CD4-positive, alpha-beta T cell treated with Interleukin-6 at 100 ng/mL for 8 hours (primary cell): ENCODE results near the gene CYB561A3.

Experiments
- DNase-seq: peaks from one replicate; pipeline ENCODE4 v3.0.0-alpha.2; 2020; ENCODE audit warnings: mixed read lengths, low spot score

The CYB561A3 gene

DNA sequence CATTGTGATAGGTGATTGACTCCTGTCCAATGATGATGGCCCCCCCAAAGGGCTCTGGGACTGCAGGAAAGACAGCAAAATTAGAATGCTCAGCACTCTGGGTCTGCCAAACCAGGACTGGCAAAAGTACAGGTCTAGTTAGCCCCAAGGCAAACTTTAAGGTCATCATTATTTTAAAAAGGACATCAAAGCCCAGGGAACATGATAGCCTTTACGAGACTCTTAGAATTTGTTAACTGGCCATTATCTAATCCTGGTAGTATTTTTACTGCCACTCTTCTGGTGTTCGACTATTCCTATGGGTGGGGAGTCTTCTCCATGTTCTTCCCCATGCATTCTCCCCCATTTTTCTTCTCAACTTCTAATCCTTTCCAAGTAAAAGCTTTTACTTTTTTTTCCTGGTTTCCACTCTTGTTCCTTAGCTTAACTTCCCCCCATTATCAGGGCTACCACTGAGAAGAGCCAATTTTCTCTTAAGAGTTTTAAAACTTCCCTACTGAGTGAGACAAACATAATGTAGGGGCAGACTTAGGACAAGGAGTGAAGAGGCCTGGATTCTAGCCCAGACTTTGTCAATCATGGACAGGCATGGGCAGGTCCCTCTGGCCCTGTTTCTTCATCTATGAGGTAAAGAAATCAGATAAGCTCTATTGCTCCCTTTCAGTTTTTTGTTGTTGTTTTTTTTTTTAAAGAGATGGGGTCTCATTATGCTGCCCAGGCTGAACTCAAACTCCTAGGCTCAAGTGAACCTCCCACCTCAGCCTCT is 35.9 kb downstream of the CYB561A3 start:
- no peak for DNase-seq

DNA sequence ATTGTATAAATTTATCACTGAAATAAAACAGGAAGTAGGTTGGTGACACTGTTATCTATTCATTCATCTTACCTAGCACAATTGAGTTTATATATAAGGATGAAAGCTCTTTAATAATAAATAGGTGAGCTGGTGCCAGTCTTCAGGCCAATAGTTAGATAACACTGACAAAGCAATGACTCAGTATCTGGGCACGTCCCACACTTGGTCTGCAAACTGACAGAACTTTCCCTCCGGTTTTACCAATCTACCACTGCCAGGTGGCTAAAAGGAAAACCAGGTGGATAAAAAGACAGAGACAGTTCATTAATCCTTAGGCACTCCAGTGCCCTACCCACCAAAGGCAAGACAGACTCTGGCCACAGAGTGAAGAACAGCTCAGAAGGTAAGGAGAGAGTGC is 46.4 kb downstream of the CYB561A3 start:
- DNase-seq = no peak

DNA sequence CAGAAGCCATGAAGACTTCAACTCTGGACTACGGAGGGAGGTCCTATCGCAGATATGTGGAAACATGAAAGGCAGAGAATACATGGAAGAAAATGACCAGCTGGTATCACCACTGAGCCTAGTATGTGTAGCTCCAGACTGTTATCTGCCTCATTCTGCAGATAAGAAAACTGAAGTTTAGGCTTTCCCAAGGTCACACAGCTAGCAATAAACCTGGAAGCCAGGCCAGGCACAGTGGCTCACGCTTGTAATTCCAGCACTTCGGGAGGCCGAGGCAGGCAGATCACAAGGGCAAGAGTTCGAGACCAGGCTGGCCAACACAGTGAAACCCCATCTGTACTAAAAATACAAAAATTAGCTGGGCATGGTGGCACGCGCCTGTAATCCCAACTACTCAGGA is 50.9 kb downstream of the CYB561A3 start:
- no peak for DNase-seq

DNA sequence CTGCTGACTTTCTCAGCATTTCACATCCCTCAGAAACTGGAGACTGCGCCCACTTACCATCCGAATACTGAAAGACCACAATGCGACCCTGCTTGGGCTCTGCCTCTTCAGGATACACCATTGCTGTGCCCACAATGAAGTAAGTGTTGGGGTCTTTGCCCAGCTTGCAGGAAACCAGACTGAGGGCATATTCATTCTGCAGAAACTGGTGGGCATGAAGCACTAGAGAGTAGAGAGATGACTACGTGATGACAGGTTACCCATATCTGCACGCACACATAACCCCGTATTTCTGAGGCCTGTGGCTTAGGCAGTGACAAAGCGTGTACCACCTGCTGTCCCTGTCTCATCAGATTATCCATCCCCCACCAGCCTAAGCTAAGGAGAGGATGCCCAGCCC is 51.9 kb downstream of the CYB561A3 start:
- no peak for DNase-seq

DNA sequence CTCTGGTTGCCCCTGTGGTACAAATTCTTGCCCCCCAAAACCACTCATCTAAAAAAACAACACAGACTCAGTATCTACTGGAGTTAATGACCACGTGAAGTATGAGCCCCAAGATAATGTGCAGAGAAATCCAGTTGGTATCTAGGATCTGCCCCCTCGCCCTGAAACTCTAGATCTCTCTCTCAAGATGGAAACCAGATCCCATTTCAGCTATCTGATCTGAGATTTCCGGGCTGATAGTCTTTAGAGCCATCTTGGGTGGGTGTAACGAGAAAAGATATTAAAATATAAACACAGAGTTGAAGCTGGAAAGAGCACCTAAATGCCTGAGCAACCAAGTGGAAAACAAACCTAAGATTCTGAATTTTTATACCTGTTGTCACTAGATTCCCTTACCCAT is 52.5 kb downstream of the CYB561A3 start:
- DNase-seq = no peak

DNA sequence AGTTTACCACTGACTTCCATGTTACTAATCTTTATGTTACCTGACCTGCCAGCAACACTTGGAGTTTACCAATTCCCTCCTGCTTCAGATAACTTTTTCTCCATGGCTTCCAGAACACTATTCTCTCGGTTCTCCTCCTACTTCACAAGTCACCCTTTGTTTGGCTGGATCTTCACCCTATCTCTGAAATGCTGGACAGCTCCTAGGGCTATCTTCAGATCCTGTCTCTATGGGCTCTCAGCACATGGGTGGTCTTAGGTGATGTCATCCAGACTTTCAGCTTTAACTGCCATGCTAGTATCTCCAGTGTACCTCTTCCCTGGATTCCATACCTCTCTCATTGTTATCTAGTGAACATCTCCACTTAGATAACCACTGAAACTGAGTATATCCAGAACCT is 54.3 kb downstream of the CYB561A3 start:
- no peak for DNase-seq

DNA sequence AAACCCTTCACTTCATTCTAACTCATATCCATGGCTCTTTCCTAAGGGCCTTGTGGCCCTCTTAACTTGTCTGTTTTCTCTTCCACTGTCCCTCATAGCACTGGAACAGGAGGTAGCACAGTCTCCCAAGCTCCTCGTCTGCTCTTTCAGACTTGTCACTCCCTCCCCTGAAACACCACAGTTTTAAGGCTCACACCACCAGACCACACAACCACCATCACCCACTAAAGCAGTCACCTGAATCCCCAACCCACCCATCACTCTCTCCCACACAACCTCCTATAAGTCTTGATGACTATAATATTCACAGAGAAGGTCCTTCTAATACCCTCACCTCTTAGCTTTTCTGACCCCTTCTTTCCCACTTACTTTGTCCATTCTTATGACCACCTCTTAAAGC is 55.5 kb downstream of the CYB561A3 start:
- DNase-seq = no peak

DNA sequence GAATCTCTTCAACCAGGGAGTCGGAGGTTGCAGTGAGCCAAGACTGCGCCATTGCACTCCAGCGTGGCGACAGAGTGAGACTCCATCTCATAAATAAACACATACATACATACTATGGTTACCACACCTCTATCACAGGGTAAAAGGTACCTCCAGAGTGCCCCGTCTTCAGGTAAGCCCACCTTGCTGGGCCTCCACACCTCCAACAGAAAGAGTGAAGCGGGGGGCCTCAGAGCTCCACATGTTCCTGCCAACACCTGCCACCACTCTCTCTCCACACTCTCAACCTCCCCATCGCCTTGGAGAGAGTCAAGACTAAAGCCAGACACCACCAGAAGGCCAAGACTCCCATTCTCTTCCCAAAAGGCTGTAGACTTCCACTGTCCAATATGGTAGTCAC is 56.3 kb downstream of the CYB561A3 start:
- DNase-seq = no peak

DNA sequence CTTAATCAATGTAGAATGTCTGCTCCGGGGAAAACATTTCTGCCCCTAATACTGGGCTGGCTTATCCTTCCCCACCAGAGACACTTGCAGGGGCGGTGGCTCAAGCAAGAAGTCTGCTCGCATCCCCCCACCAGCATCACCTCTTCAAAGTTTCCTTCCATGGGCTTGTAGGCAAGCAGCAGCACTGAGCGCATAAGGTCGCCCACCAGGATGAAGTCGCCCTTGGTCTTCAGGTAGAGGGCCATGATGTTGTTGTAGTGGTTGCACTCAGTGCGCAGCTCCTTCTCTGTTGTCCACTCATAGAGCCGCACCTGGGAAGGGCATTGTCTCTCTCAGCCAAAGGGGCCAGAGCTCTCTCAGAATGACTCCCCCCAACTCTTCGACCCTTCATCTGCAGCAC is 58.0 kb downstream of the CYB561A3 start:
- no peak for DNase-seq

DNA sequence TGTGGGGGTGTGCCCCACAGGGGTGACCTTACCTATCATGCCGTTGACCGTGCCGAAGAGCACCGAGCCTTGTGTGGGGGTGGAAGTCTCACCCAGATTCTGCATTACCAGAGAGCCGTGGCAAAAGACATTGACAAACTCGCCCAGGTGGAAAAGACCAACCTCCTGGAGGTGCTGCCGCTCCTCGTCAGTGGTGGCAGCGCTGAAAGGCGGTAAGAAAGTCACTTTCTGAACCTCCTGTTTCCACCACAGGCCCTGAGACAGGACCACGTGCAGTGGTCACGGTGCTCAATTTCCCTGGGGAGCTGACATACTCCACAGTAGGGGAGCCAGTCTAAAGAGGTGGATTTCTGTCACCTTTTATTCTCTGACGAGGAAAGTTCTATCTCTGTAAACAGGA is 59.1 kb downstream of the CYB561A3 start:
- DNase-seq = no peak
